Activated B cell treated with CpG ODN at 0.5 μM for 24 hours (primary cell): ENCODE results near the gene LHFPL2. TPM values are rescaled to one million over a fixed set of nuclear protein-coding genes. Genes with fewer than 3 reads are reported as not detected.
"Not testable (repeated sequence)": the region's sequence is repeated elsewhere in the genome, so short reads cannot be mapped to it uniquely, and the experiment has no call there.

Experiments used
- ATAC-seq: fragments of 200-7000 bp; cut with Tn5 transposase; one replicate; pipeline ENCODE4 v1.10.0; 2021; ENCODE audit warnings: low read depth, mild to moderate bottlenecking, moderate library complexity
- CTCF ChIA-PET: fragments of 350-600 bp; sonication (Branson Sonifier 250); formaldehyde crosslinking; loops from one replicate; lab custom pipeline; 2021; ENCODE audit warnings: antibody characterized with exemption; lab: Charles Lee
- POLR2A ChIA-PET: fragments of 350-600 bp; sonication (Branson Sonifier 250); formaldehyde crosslinking; loops from one replicate; lab custom pipeline; 2021; ENCODE audit warnings: antibody characterized with exemption; lab: Charles Lee
- DNase-seq: peaks from one replicate; pipeline ENCODE4 v3.0.0; 2022
- H3K27ac Mint-ChIP-seq: one replicate; pipeline ENCODE4 v1.8.0; 2020; ENCODE audit warnings: mixed read lengths
- H3K27me3 Mint-ChIP-seq: one replicate; pipeline ENCODE4 v1.8.0; 2021; ENCODE audit warnings: mixed read lengths
- H3K36me3 Mint-ChIP-seq: one replicate; pipeline ENCODE4 v1.8.0; 2021; ENCODE audit warnings: low read depth, mixed read lengths
- H3K4me1 Mint-ChIP-seq: one replicate; pipeline ENCODE4 v1.8.0; 2021; ENCODE audit warnings: mixed read lengths
- H3K4me3 Mint-ChIP-seq: one replicate; pipeline ENCODE4 v1.8.0; 2020; ENCODE audit warnings: mild to moderate bottlenecking, mixed read lengths
- H3K9me3 Mint-ChIP-seq: one replicate; pipeline ENCODE4 v1.8.0; 2020; ENCODE audit warnings: mixed read lengths
- CTCF ChIP-seq: fragments of 200-600 bp; IDR thresholded peaks from one replicate; pipeline ENCODE4 v1.8.0; 2022; ENCODE audit warnings: antibody characterized with exemption, mild to moderate bottlenecking
- intact Hi-C: fragments of 100-400 bp; cut with micrococcal nuclease; formaldehyde crosslinking; loops from one replicate; pipeline ENCODE4 v1.15.1; 2024
- total RNA-seq: library from RNA; stranded (reverse); gene quantifications from 2 replicates; pipeline ENCODE4 v1.2.3, GENCODE V29; 2022

The LHFPL2 gene
- total RNA-seq, 1 donor from 2014 or later = 12.0 TPM

GRCh38 chr5:78670701-78671269, 22.2 kb upstream of the LHFPL2 start:
- H3K27me3 Mint-ChIP-seq = no peaks in the 10 kb centered on the region
- intact Hi-C loops = no loop called here
- no peak overlapping the region for H3K27ac Mint-ChIP-seq
- peaks cover 4% of the 10 kb centered on the region for H3K4me1 Mint-ChIP-seq
- no peak overlapping the region for H3K4me3 Mint-ChIP-seq
- TF ChIP-seq CTCF = no peak
- ATAC-seq = no peak
- H3K9me3 Mint-ChIP-seq = peaks cover 2% of the 10 kb centered on the region
- no peaks in the 10 kb centered on the region for H3K36me3 Mint-ChIP-seq
- no peak for DNase-seq
- POLR2A ChIA-PET = interaction anchor here (0.6 kb wide), 2 partner anchors 9 to 1673 kb away, joined by 3 to 4 read pairs; no protein-coding TSS in a partner anchor
- CTCF ChIA-PET = no interaction called here

GRCh38 chr5:78669331-78669730, 20.8 kb upstream of the LHFPL2 start:
- Mint-ChIP-seq H3K27ac (peak overlapping the region; percentile 6), H3K4me1 (peaks cover 4% of the 10 kb centered on the region), H3K9me3 (peaks cover 2% of the 10 kb centered on the region), H3K36me3 (no peaks in the 10 kb centered on the region), H3K4me3 (no peak overlapping the region), H3K27me3 (no peaks in the 10 kb centered on the region)
- DNase-seq (no peak), ATAC-seq (no peak)
- intact Hi-C loops = no loop called here
- POLR2A ChIA-PET = no interaction called here
- CTCF ChIA-PET = no interaction called here
- TF ChIP-seq CTCF = no peak

GRCh38 chr5:78667461-78668103, 19.0 kb upstream of the LHFPL2 start:
- ChIA-PET CTCF (no interaction called here), POLR2A (no interaction called here)
- no peak for DNase-seq
- Mint-ChIP-seq H3K27me3 (no peaks in the 10 kb centered on the region), H3K27ac (no peak overlapping the region), H3K4me3 (no peak overlapping the region), H3K36me3 (no peaks in the 10 kb centered on the region), H3K4me1 (peaks cover 4% of the 10 kb centered on the region), H3K9me3 (peaks cover 2% of the 10 kb centered on the region)
- intact Hi-C loops = no loop called here
- ATAC-seq = no peak
- no peak for TF ChIP-seq CTCF

- CTCF ChIA-PET, ATAC-seq, H3K27me3 Mint-ChIP-seq, H3K27ac Mint-ChIP-seq, DNase-seq, H3K4me1 Mint-ChIP-seq, H3K4me3 Mint-ChIP-seq, H3K9me3 Mint-ChIP-seq, POLR2A ChIA-PET, H3K36me3 Mint-ChIP-seq, intact Hi-C loops: not testable (repeated sequence)
These were observed 18.4 kb upstream of the LHFPL2 start for GRCh38 chr5:78666975-78667374.

DNA sequence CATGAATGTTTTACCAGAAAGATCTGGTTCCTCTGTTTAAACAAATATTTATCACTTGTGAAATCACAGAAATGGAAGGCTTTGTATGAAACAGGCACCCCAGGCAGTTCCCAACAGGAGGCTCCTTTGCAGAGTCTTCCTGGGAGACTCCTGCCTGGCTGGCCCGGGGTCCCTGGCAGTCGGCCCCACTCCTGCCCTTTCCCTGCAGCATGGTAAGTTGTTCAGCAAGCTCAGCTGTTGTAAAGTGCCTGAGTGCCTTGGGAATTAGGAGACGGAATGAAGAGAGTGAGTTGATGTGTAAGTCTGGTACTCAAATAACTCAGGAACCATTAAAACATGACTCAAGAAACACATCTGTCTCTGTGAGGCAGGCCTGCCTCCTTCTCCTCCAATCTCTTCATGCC, 17.5 kb upstream of the LHFPL2 start:
- H3K9me3 Mint-ChIP-seq = peaks cover 2% of the 10 kb centered on the region
- H3K4me1 Mint-ChIP-seq = peaks cover 4% of the 10 kb centered on the region
- no peak for ATAC-seq
- H3K36me3 Mint-ChIP-seq = no peaks in the 10 kb centered on the region
- H3K4me3 Mint-ChIP-seq = no peak overlapping the region
- intact Hi-C loops = no loop called here
- no peak for TF ChIP-seq CTCF
- ChIA-PET CTCF (no interaction called here), POLR2A (no interaction called here)
- no peaks in the 10 kb centered on the region for H3K27me3 Mint-ChIP-seq
- H3K27ac Mint-ChIP-seq = no peak overlapping the region
- DNase-seq = no peak
